Cardiac muscle cell (in vitro differentiated cells and primary cell): ENCODE measurements around the gene SCAMP5. TPM values are rescaled to one million over a fixed set of nuclear protein-coding genes. Genes with fewer than 3 reads are reported as not detected.

Source experiments
- DNase-seq, 2 donors: peaks; one replicate each; pipeline versions ENCODE4 v3.0.0 to v3.0.0-alpha.2; 2010 to 2017; ENCODE audit warnings: low read depth in 1 of 2, low spot score in 1 of 2
- H3K27ac ChIP-seq: fragments of 200-600 bp; sonication (generic); 2 replicates; pipeline ENCODE4 v1.5.1; 2016
- H3K27me3 ChIP-seq: fragments of 200-600 bp; sonication (generic); 2 replicates; pipeline ENCODE4 v1.6.0; 2016; ENCODE audit warnings: control low read depth
- H3K36me3 ChIP-seq: fragments of 200-600 bp; sonication (generic); 2 replicates; pipeline ENCODE4 v1.5.1; 2016; ENCODE audit warnings: control low read depth
- H3K4me1 ChIP-seq: fragments of 200-600 bp; sonication (generic); 2 replicates; pipeline ENCODE4 v1.8.1; 2017; ENCODE audit warnings: low read depth, mild to moderate bottlenecking, mixed run types
- H3K4me3 ChIP-seq: fragments of 200-600 bp; sonication (generic); 2 replicates; pipeline ENCODE4 v1.5.1; 2016; ENCODE audit warnings: mild to moderate bottlenecking
- H3K9me3 ChIP-seq: fragments of 200-600 bp; sonication (generic); 2 replicates; pipeline ENCODE4 v1.5.1; 2017; ENCODE audit warnings: low read depth, mild to moderate bottlenecking, control low read depth
- polyA plus RNA-seq: library from polyadenylated mRNA; unstranded; fragments of >200 nt; fragmentation: Nextera tagmentation; extraction: Ambion mirVana; gene quantifications from 2 replicates; pipeline ENCODE4 v1.2.1, GENCODE V29; 2016
- total RNA-seq: library from RNA; depleted of rRNA; stranded (reverse); fragments of >200 nt; gene quantifications from 2 replicates; pipeline ENCODE4 v1.2.3, GENCODE V29; 2016
- TF ChIP-seq, protein P1 (sequence below): IDR thresholded peaks from 2 replicates; pipeline ENCODE4 v1.5.1; 2012; ENCODE audit warnings: low read depth, mild to moderate bottlenecking, low read length

SCAMP5 gene
- total RNA-seq (5.8 and 8.1 TPM in 2 replicates), polyA plus RNA-seq (1.2 and 3.3 TPM in 2 replicates)

DNA sequence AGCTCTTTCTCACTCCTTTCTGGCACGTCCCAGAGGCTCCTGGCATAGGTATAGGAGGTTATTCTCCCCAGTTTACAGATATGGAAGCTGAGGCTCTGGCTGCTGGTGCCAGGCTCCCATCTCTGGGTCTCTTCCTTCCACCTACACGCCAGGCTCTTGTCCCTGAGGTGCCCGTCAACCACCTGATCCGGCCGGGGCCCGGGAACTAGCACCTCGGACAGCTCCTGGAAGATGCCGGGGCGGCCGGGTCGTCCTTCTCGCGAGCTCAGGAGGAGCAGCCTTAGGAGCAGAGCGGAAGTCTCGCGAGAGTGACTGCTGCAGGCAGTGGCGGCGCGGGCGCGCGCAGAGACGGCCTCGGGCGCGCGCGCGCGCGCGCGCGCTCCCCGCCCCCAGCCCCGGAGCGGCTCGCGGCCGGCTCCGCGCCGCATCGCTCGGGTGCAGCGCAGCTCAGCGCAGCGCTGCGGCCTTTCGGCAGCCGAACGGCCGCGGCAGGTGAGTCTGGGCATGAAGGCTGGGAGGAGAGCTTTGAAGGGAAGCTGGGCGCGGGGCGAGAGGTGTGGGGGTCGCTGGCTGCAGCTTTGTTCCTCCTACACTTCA lies at the start of gene SCAMP5:
Gene SCAMP5 (plus strand): TSS at position 382 of the 597 bp plus-strand sequence. CDS start 16,277 bp downstream, outside the sequence.
- Histone ChIP-seq H3K4me3 (peak within 1 kb of the TSS; percentile 71), H3K36me3 (no peaks in the 10 kb centered on the region), H3K27ac (no peak within 1 kb of the TSS), H3K27me3 (peaks cover 25% of the 10 kb centered on the region), H3K9me3 (no peaks in the 10 kb centered on the region), H3K4me1 (no peaks in the 10 kb centered on the region)
- TF ChIP-seq, protein P1, sequence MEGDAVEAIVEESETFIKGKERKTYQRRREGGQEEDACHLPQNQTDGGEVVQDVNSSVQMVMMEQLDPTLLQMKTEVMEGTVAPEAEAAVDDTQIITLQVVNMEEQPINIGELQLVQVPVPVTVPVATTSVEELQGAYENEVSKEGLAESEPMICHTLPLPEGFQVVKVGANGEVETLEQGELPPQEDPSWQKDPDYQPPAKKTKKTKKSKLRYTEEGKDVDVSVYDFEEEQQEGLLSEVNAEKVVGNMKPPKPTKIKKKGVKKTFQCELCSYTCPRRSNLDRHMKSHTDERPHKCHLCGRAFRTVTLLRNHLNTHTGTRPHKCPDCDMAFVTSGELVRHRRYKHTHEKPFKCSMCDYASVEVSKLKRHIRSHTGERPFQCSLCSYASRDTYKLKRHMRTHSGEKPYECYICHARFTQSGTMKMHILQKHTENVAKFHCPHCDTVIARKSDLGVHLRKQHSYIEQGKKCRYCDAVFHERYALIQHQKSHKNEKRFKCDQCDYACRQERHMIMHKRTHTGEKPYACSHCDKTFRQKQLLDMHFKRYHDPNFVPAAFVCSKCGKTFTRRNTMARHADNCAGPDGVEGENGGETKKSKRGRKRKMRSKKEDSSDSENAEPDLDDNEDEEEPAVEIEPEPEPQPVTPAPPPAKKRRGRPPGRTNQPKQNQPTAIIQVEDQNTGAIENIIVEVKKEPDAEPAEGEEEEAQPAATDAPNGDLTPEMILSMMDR, result no peak
- DNase-seq, result peak; percentile 94 to 99

DNA sequence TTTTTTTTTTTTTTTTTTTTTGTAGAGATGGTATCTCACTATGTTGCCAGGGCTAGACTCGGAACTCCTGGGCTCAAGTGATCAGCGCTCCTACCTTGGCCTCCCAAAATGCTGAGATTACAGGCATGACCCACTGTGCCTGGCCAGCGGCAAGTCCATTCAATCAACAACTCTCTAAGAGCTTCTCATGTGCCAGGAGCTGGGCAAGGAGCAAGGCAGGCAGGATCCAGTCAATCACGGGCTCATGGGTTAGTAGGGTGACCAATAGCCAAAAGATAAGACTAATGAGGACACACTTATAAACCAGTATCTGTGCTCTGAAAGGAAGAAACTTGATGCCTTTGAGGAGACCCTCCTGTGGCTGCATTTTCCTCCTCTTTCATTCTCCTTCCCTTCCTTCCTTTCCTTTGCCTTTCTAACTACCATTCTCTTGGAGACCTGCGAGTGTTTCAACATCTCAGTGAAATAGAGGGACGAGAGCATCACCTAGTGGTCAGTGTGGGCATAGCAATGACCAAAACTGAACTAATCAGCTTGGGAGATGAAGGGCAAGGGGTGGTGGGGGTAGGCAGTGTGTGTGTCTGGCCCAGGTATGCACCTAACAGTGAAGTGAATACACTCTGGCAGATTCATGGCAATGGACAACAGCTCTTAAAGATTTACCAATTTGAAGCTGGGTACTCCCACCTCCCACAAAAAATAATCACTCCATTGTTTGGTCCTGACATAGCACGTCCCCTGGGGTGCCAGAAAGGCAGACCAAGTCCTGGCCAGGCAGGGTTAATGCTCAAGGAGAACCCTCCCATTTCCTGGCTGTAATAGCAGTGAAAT lies 45.1 kb upstream of the SCAMP5 start:
- TF ChIP-seq, protein P1, result peak; percentile 100
- H3K36me3 ChIP-seq, result no peaks in the 10 kb centered on the region
- no peaks in the 10 kb centered on the region for H3K9me3 ChIP-seq
- peak; percentile 78 to 80 for DNase-seq
- no peak overlapping the region for H3K27ac ChIP-seq
- no peak overlapping the region for H3K4me3 ChIP-seq
- H3K27me3 ChIP-seq, result no peaks in the 10 kb centered on the region
- peaks cover 15% of the 10 kb centered on the region for H3K4me1 ChIP-seq

DNA sequence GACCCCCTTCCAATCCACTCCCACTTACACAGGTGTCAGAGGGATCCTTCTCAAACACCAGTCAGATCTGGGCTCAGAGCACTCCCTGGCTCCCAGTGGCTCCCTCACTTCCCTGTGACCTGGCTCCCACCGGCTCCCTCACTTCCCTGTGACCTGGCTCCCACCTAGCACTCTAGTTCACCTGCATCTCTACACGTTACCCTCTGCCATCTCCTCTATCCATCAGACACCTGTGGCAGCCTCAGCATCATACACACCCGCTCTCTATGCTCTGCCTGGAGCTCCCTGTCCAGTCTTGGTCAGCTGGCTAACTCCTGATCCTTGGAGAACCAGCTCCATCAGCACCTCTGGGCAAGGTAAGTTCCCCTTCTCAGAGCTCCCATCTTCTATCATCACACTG lies 44.4 kb upstream of the SCAMP5 start:
- no peaks in the 10 kb centered on the region for H3K9me3 ChIP-seq
- no peaks in the 10 kb centered on the region for H3K36me3 ChIP-seq
- no peaks in the 10 kb centered on the region for H3K27me3 ChIP-seq
- peaks cover 20% of the 10 kb centered on the region for H3K4me1 ChIP-seq
- DNase-seq, result no peak
- no peak overlapping the region for H3K4me3 ChIP-seq
- H3K27ac ChIP-seq, result no peak overlapping the region
- TF ChIP-seq, protein P1, result no peak

GRCh38 chr15:74954515-74954914 lies 40.8 kb upstream of the SCAMP5 start:
- peak; percentile 64 to 91 for DNase-seq
- Histone ChIP-seq H3K4me1 (peaks cover 24% of the 10 kb centered on the region), H3K27me3 (peaks cover 24% of the 10 kb centered on the region), H3K9me3 (no peaks in the 10 kb centered on the region), H3K36me3 (no peaks in the 10 kb centered on the region), H3K27ac (peak overlapping the region; percentile 63), H3K4me3 (peak overlapping the region; percentile 41)
- TF ChIP-seq, protein P1, result no peak

DNA sequence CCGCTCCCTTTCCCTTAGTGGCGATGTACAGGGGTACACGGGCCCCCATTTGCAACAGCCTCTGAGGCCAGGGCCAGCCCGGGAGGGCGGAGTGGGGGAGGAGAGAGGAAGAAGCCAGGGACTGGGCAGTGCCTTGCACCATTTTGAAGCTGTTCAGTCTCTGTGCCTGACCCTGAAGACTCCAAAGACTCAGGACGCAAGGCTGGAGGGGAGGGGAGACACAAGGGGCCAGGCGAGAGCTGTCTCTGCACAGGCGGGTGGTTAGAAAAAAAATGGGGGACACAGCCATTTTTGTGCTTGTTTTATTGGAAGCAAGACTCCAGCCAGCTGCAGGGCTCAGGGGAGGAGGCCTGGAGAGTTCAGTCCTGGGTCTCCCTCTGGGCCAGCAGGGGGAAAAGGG lies 40.3 kb upstream of the SCAMP5 start:
- Histone ChIP-seq H3K9me3 (no peaks in the 10 kb centered on the region), H3K27ac (peak overlapping the region; percentile 63), H3K27me3 (peaks cover 29% of the 10 kb centered on the region), H3K4me1 (peaks cover 24% of the 10 kb centered on the region), H3K4me3 (peak overlapping the region; percentile 41), H3K36me3 (no peaks in the 10 kb centered on the region)
- TF ChIP-seq, protein P1, result no peak
- peak in 1 of 2 donors; percentile 42 for DNase-seq
